Heart left ventricle (tissue), 16 donors: ENCODE results near the gene DNTT. TPM values are rescaled to one million over a fixed set of nuclear protein-coding genes. Genes with fewer than 3 reads are reported as not detected.
A peak's percentile ranks its signal among the peaks of the same experiment; 100 is the strongest.

Experiments
- ATAC-seq, 4 donors: fragments of 200-7000 bp; cut with Tn5 transposase; one replicate each; pipeline ENCODE4 v1.9.1; 2020 to 2022; ENCODE audit warnings: moderate library complexity in 4 of 4, mild to moderate bottlenecking in 3 of 4, moderate number of reproducible peaks in 1 of 4
- DNase-seq, 5 donors: peaks; one replicate each; pipeline ENCODE4 v3.0.0-alpha.2; 2020
- H3K27ac ChIP-seq, 12 donors: fragments of 200-600 bp; sonication (generic) in 4 of 12; one replicate each; pipeline versions ENCODE4 v1.5.0 to v1.8.0; 2016 to 2022; ENCODE audit warnings: mild to moderate bottlenecking in 2 of 12
- H3K27me3 ChIP-seq, 9 donors: fragments of 200-600 bp; sonication (generic) in 2 of 9; one replicate each; pipeline versions ENCODE4 v1.5.1 to v1.8.0; 2016 to 2022; ENCODE audit warnings: mild to moderate bottlenecking in 3 of 9
- H3K36me3 ChIP-seq, 9 donors: fragments of 200-600 bp; sonication (generic) in 2 of 9; one replicate each; pipeline versions ENCODE4 v1.5.0 to v1.8.0; 2018 to 2022; ENCODE audit warnings: mild to moderate bottlenecking in 2 of 9
- H3K4me1 ChIP-seq, 12 donors: fragments of 200-600 bp; sonication (generic) in 4 of 12; one replicate each; pipeline versions ENCODE4 v1.5.0 to v1.8.0; 2016 to 2022; ENCODE audit warnings: mild to moderate bottlenecking in 3 of 12
- H3K4me3 ChIP-seq, 12 donors: fragments of 200-600 bp; sonication (generic) in 4 of 12; one replicate each; pipeline versions ENCODE4 v1.5.0 to v1.8.0; 2017 to 2022; ENCODE audit warnings: mild to moderate bottlenecking in 9 of 12, moderate library complexity in 4 of 12
- H3K9me3 ChIP-seq, 12 donors: fragments of 200-600 bp; sonication (generic) in 4 of 12; one replicate each; pipeline versions ENCODE4 v1.5.0 to v1.8.0; 2016 to 2022; ENCODE audit warnings: mild to moderate bottlenecking in 1 of 12
- CTCF ChIP-seq, 12 donors: fragments of 200-600 bp; sonication (generic) in 4 of 12; IDR thresholded peaks; one replicate each; pipeline versions ENCODE4 v1.5.0 to v1.8.0; 2018 to 2022; ENCODE audit warnings: antibody characterized with exemption in 12 of 12, mild to moderate bottlenecking in 5 of 12
- POLR2A ChIP-seq, 2 donors: fragments of 450-650 bp; IDR thresholded peaks; one replicate each; pipeline ENCODE4 v1.6.1; 2017; ENCODE audit warnings: antibody characterized with exemption in 2 of 2, mild to moderate bottlenecking in 2 of 2, moderate library complexity in 2 of 2
- WGBS, 4 donors: extraction: QIAGEN DNeasy Blood & Tissue Kit in 2 of 4; methylation state at CpG; one replicate each; pipeline versions ENCODE4 v1.1.5 to v1.1.7; 2013 to 2018; 5-methylcytosine and 5-hydroxymethylcytosine counted together
- intact Hi-C, 10 donors: fragments of 100-400 bp; cut with DNase I; formaldehyde crosslinking; loops; one replicate each; pipeline versions ENCODE4 v1.11.1 to v1.14.2; 2022
- polyA plus RNA-seq, 2 donors: library from polyadenylated mRNA; stranded (reverse); fragments of 200-250 nt; gene quantifications; one replicate each; pipeline ENCODE4 v1.2.3, GENCODE V29; 2013
- total RNA-seq, 9 donors: library from RNA; depleted of rRNA in 2 of 9; stranded (reverse); fragments of >200 nt in 2 of 9; fragmentation: NEBNext Ultra II Directional in 3 of 9; extraction: Animal tissue kit (Norgen Biotek cat#: 25700) in 3 of 9; gene quantifications; one replicate each; pipeline versions ENCODE4 v1.1.0 to v1.2.4, GENCODE V29; 2016 to 2023
- donor health status: ischemic (EF 13 %, LVEDD 7.1; RV severe dilation, severe dysfunction).
- donor health status: healthy with polysubstance abuse.
- donor health status: DM: no; HTN: yes; CAD: no.
- donor health status: DM: no; HTN: no; CAD: no.
- donor health status: ischemic (EF 25% LVEDD 6.9; RV normal size, moderate dysfunction).
- donor health status: ischemic (EF 25% LVEDD 5.7; RV mildly dilated, moderate dysfunction).
- donor health status: healthy.
- donor health status: DM: yes; HTN: yes; CAD: no.
- donor health status: ischemic (EF 35%, LVEDD 5.7; RV mildly dilated, moderate dysfunction).
- donor health status: nonischemic (EF 11% LVEDD 7.7; RV severe dilation, severe dysfunction).
- donor health status: DM: yes; HTN: yes; CAD: no.
- donor health status: PGD.
- donor health status: ischemic (EF 29% LVEDD 5.4; RV normal size, mild dysfunction).
- donor health status: nonischemic (EF 23%, LVEDD 6.1; RV moderate dilation, normal function).

The DNTT gene
- total and polyA plus RNA-seq, 11 donors: not detected

GRCh38 chr10:96380821-96381220 lies 76.6 kb downstream of the DNTT start:
- H3K36me3 ChIP-seq: no peaks in the 10 kb centered on the region
- WGBS, 4 donors: 86 to 92% (median 90%) methylated on average over 7 of the region's 7 CpGs
- H3K27ac ChIP-seq: no peak overlapping the region
- H3K4me3 ChIP-seq: no peak overlapping the region
- ATAC-seq: peak in 3 of 4 donors; percentile 27 to 49 (median 29)
- H3K27me3 ChIP-seq: no peaks in the 10 kb centered on the region
- intact Hi-C loops: no loop called here
- H3K4me1 ChIP-seq: peaks cover 0 to 20% (median 7%) of the 10 kb centered on the region in 12 donors
- no peak for DNase-seq
- no peaks in the 10 kb centered on the region for H3K9me3 ChIP-seq
- no peak for TF ChIP-seq CTCF (IDR thresholded peaks at IDR 0.05)
- no peak for TF ChIP-seq POLR2A (IDR thresholded peaks at IDR 0.05)

- intact Hi-C loops: no loop called here
- TF ChIP-seq CTCF (IDR thresholded peaks at IDR 0.05): no peak
These were observed 80.3 kb downstream of the DNTT start for GRCh38 chr10:96384506-96384905.

GRCh38 chr10:96387161-96387560 lies 82.9 kb downstream of the DNTT start:
- Histone ChIP-seq H3K36me3 (no peaks in the 10 kb centered on the region), H3K27ac (no peak overlapping the region), H3K9me3 (no peaks in the 10 kb centered on the region), H3K27me3 (no peaks in the 10 kb centered on the region), H3K4me3 (no peak overlapping the region), H3K4me1 (peaks cover 0 to 17% (median 5%) of the 10 kb centered on the region in 12 donors)
- TF ChIP-seq CTCF (IDR thresholded peaks at IDR 0.05) (no peak), POLR2A (IDR thresholded peaks at IDR 0.05) (no peak)
- ATAC-seq (no peak), DNase-seq (no peak)
- intact Hi-C loops: no loop called here
- WGBS, 4 donors: 72 to 77% (median 74%) methylated on average over 2 of the region's 2 CpGs

More at GRCh38 chr10:96384506-96384905, 80.3 kb downstream of the DNTT start:
- Histone ChIP-seq H3K27ac (no peak overlapping the region), H3K27me3 (no peaks in the 10 kb centered on the region), H3K9me3 (no peaks in the 10 kb centered on the region), H3K4me1 (peaks cover 0 to 3% (median 0%) of the 10 kb centered on the region in 12 donors), H3K4me3 (no peak overlapping the region), H3K36me3 (no peaks in the 10 kb centered on the region)
- ATAC-seq: no peak
- DNase-seq: no peak
- WGBS, 4 donors: 75 to 80% (median 78%) methylated on average over 23 to 25 of the region's 25 CpGs

- intact Hi-C loops: no loop called here
- DNase-seq: no peak
- Histone ChIP-seq H3K36me3 (no peaks in the 10 kb centered on the region), H3K4me3 (no peak overlapping the region), H3K27ac (no peak overlapping the region), H3K27me3 (no peaks in the 10 kb centered on the region), H3K4me1 (peaks cover 0 to 17% (median 5%) of the 10 kb centered on the region in 12 donors), H3K9me3 (no peaks in the 10 kb centered on the region)
- TF ChIP-seq CTCF (IDR thresholded peaks at IDR 0.05) (no peak), POLR2A (IDR thresholded peaks at IDR 0.05) (no peak)
- 82 to 85% (median 84%) methylated on average over 7 of the region's 7 CpGs for WGBS, 4 donors
- ATAC-seq: no peak
These were observed 83.4 kb downstream of the DNTT start for GRCh38 chr10:96387601-96388000.

Other genes with a start within 250 kb of the DNTT start
- gene ZNF518A, start 174.1 kb upstream of the DNTT start, total RNA-seq: 10 to 100 TPM in 6 of 9 donors, 1 to 10 TPM in 3; 7.4 to 17.9 (median 12.2) TPM
- 1 to 10 TPM; 3.0 to 3.2 TPM for gene ZNF518A, start 174.1 kb upstream of the DNTT start, polyA plus RNA-seq
- 10 to 100 TPM in 1 of 9 donors, 1 to 10 TPM in 3, under 1 TPM in 4, not detected in 1; 0.25 to 11.1 (median 1.0) TPM for gene BLNK, start 32.9 kb upstream of the DNTT start, total RNA-seq
- under 1 TPM; 0.33 to 0.80 TPM for gene BLNK, start 32.9 kb upstream of the DNTT start, polyA plus RNA-seq
- under 1 TPM in 1 of 9 donors, not detected in 8; 0.16 TPM for gene OPALIN, start 54.6 kb downstream of the DNTT start, total RNA-seq
- not detected for gene OPALIN, start 54.6 kb downstream of the DNTT start, polyA plus RNA-seq
- gene TLL2, start 209.5 kb downstream of the DNTT start, total RNA-seq: 1 to 10 TPM; 1.8 to 8.6 (median 3.6) TPM
- 1 to 10 TPM; 4.6 to 5.4 TPM for gene TLL2, start 209.5 kb downstream of the DNTT start, polyA plus RNA-seq